ENCODE data around the gene FMN2. TPM values are rescaled to one million over a fixed set of nuclear protein-coding genes. Genes with fewer than 3 reads are reported as not detected.

The FMN2 gene
- total RNA-seq, 1 experiment from 2014 or later = not detected

- BruUV-seq (replicated peaks) = no TSS peak
- no peak overlapping the region for H3K4me3 ChIP-seq
- DNase-seq = no peak
- H3K9me3 ChIP-seq (ENCODE audit: insufficient read depth, low read depth) = no peaks in the 10 kb centered on the region
- no peaks in the 10 kb centered on the region for H4K20me1 ChIP-seq (ENCODE audit: insufficient read depth)
- no peak overlapping the region for H3K27ac ChIP-seq
- H2AFZ ChIP-seq = no peak overlapping the region
- no peaks in the 10 kb centered on the region for H3F3A ChIP-seq (ENCODE audit: insufficient read depth, low read depth)
- ChIA-PET CTCF (no interaction called here), POLR2A (ENCODE audit: unreplicated experiment) (no interaction called here)
- H3K79me2 ChIP-seq (ENCODE audit: low read depth) = no peaks in the 10 kb centered on the region
- H3K4me2 ChIP-seq = no peak overlapping the region
- H3K4me1 ChIP-seq (replicated peaks; ENCODE audit: insufficient read depth) = no peaks in the 10 kb centered on the region
- no peaks in the 10 kb centered on the region for H3K36me3 ChIP-seq (ENCODE audit: low read depth)
- peaks cover 37% of the 10 kb centered on the region for H3K27me3 ChIP-seq (ENCODE audit: insufficient read depth, low read depth)
- intact Hi-C loops (cut with micrococcal nuclease; ENCODE audit: unreplicated experiment) = no loop called here
- no peaks in the 10 kb centered on the region for H3K9me2 ChIP-seq (ENCODE audit: insufficient read depth)
- TF ChIP-seq CTCF (conservative IDR thresholded peaks at IDR 0.05) = no peak
- no peak for TF ChIP-seq EZH2 (IDR thresholded peaks at IDR 0.05; ENCODE audit: low read depth)
Observed at GRCh38 chr1:240134113-240134512, 42.4 kb downstream of the FMN2 start.

GRCh38 chr1:240134596-240134995 lies 42.9 kb downstream of the FMN2 start:
- no peaks in the 10 kb centered on the region for H3K79me2 ChIP-seq (ENCODE audit: low read depth)
- no peaks in the 10 kb centered on the region for H3F3A ChIP-seq (ENCODE audit: insufficient read depth, low read depth)
- no peak for DNase-seq
- ChIA-PET POLR2A (ENCODE audit: unreplicated experiment) (no interaction called here), CTCF (no interaction called here)
- no peak overlapping the region for H3K4me3 ChIP-seq
- no peaks in the 10 kb centered on the region for H4K20me1 ChIP-seq (ENCODE audit: insufficient read depth)
- no peak overlapping the region for H2AFZ ChIP-seq
- no peaks in the 10 kb centered on the region for H3K36me3 ChIP-seq (ENCODE audit: low read depth)
- no peak overlapping the region for H3K27ac ChIP-seq
- intact Hi-C loops (cut with micrococcal nuclease; ENCODE audit: unreplicated experiment) = no loop called here
- H3K4me2 ChIP-seq = no peak overlapping the region
- H3K9me3 ChIP-seq (ENCODE audit: insufficient read depth, low read depth) = no peaks in the 10 kb centered on the region
- no peaks in the 10 kb centered on the region for H3K4me1 ChIP-seq (replicated peaks; ENCODE audit: insufficient read depth)
- no TSS peak for BruUV-seq (replicated peaks)
- H3K27me3 ChIP-seq (ENCODE audit: insufficient read depth, low read depth) = peaks cover 37% of the 10 kb centered on the region
- TF ChIP-seq EZH2 (IDR thresholded peaks at IDR 0.05; ENCODE audit: low read depth) (no peak), CTCF (conservative IDR thresholded peaks at IDR 0.05) (no peak)
- no peaks in the 10 kb centered on the region for H3K9me2 ChIP-seq (ENCODE audit: insufficient read depth)

GRCh38 chr1:240136402-240136801 lies 44.7 kb downstream of the FMN2 start:
- Histone ChIP-seq H2AFZ (no peak overlapping the region), H3K4me2 (no peak overlapping the region), H3K4me1 (replicated peaks; ENCODE audit: insufficient read depth) (no peaks in the 10 kb centered on the region), H3K79me2 (ENCODE audit: low read depth) (no peaks in the 10 kb centered on the region), H3K4me3 (no peak overlapping the region), H3K9me3 (ENCODE audit: insufficient read depth, low read depth) (no peaks in the 10 kb centered on the region), H3F3A (ENCODE audit: insufficient read depth, low read depth) (no peaks in the 10 kb centered on the region), H4K20me1 (ENCODE audit: insufficient read depth) (no peaks in the 10 kb centered on the region), H3K36me3 (ENCODE audit: low read depth) (no peaks in the 10 kb centered on the region), H3K27me3 (ENCODE audit: insufficient read depth, low read depth) (peaks cover 30% of the 10 kb centered on the region), H3K9me2 (ENCODE audit: insufficient read depth) (no peaks in the 10 kb centered on the region), H3K27ac (no peak overlapping the region)
- TF ChIP-seq CTCF (conservative IDR thresholded peaks at IDR 0.05) = no peak
- no peak for TF ChIP-seq EZH2 (IDR thresholded peaks at IDR 0.05; ENCODE audit: low read depth)
- BruUV-seq (replicated peaks) = no TSS peak
- POLR2A ChIA-PET (ENCODE audit: unreplicated experiment) = no interaction called here
- CTCF ChIA-PET = no interaction called here
- no peak for DNase-seq
- intact Hi-C loops (cut with micrococcal nuclease; ENCODE audit: unreplicated experiment) = no loop called here
